8988T (cell line): Measurements from ENCODE around the gene SLC26A8.

Experiments
- DNase-seq: peaks from one replicate; pipeline ENCODE4 v3.0.0; 2011

SLC26A8 gene, protein sequence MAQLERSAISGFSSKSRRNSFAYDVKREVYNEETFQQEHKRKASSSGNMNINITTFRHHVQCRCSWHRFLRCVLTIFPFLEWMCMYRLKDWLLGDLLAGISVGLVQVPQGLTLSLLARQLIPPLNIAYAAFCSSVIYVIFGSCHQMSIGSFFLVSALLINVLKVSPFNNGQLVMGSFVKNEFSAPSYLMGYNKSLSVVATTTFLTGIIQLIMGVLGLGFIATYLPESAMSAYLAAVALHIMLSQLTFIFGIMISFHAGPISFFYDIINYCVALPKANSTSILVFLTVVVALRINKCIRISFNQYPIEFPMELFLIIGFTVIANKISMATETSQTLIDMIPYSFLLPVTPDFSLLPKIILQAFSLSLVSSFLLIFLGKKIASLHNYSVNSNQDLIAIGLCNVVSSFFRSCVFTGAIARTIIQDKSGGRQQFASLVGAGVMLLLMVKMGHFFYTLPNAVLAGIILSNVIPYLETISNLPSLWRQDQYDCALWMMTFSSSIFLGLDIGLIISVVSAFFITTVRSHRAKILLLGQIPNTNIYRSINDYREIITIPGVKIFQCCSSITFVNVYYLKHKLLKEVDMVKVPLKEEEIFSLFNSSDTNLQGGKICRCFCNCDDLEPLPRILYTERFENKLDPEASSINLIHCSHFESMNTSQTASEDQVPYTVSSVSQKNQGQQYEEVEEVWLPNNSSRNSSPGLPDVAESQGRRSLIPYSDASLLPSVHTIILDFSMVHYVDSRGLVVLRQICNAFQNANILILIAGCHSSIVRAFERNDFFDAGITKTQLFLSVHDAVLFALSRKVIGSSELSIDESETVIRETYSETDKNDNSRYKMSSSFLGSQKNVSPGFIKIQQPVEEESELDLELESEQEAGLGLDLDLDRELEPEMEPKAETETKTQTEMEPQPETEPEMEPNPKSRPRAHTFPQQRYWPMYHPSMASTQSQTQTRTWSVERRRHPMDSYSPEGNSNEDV

DNA sequence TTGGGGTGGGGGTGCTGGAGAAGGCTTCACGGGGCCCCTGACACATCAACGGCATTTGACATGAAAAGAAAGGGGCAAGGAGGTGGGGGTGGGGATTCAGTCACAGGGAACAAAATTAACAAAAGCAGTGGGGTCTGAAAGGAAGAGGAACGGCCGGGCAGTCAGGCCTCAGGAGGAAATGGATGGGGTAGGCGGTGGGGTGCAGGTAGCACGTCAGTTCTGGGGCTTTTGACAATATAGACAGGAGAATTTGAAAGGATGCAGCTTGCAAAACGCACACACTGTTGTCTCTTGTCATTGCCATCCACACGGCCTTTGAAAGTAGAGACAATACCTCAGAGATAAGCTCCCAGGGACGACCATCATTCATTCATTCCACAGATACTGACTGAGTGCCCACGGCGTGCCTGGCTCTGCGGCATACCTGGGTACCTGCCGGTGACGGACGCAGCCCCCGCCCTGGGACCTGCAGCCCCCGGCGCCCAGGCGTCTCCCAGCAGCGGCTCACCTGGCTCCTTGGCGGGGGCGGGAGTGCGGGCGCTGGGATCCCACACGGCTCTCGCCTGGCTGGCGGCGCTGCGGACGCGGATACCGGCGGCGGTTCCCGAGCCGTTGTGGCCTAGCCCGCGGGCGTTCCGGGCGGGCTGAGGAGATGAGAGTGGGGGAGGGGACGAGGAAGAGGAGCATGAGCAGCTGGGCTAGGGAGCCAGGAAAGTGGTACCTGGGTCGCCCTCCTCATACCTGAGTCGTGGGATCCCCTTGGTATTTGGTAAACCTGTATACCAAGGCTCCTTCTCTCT, at the start of gene SLC26A8:
Gene SLC26A8, minus strand, starts transcription at position 646 of the 800 bp plus-strand sequence. CDS start 4,934 bp downstream, outside the sequence.
- no peak for DNase-seq

DNA sequence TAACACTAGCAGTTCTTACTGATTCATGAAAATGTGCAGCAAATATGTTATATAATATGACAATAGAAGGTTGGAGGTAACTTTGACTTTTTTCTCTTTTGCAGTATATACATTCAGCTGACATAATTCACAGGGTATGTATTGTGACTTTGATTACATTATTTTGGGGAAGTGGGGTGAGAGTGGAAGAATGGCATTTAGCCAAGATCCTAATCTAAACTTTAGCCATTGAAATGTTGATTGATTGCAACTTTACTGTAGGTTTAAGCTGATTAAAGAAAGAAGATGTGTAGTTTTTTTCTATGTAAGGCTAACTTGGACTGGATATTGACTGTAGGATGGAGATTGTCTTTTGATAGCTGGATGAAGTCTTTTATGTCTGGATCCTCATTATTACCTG, 49.1 kb upstream of the SLC26A8 start:
- no peak for DNase-seq

DNA sequence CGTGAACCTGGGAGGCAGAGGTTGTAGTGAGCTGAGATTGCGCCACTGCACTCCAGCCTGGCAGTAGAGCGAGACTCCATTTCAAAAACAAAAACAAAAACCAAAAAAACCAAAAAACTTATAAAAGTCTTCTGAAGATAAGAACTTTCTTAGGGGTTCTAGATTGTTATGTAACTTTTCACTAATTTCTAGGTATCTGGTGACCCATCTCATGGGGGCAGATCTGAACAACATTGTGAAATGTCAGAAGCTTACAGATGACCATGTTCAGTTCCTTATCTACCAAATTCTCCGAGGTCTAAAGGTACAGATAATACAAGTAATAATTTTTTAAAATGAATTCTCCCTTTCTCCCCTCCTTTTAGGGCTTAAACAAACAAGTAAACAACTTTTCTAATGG, 48.2 kb upstream of the SLC26A8 start:
- no peak for DNase-seq

DNA sequence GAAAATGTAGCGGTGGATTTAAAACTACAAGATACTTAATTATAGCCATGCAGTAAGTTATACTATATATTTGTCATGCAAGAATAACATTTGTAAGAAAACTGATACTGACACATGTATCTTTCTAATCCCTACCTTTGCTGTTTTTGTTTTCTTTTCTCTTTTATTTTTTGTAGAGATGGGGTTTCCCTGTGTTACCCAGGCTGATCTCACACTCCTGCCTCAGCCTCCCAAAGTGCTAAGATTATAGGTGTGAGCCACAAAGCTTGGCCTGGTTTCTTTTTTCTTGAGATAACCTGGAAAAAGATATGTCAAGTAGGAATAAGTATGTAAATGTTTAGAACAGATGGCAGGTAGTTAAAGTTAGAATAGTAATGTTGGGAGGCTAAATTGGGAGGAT, 47.3 kb upstream of the SLC26A8 start:
- no peak for DNase-seq

DNA sequence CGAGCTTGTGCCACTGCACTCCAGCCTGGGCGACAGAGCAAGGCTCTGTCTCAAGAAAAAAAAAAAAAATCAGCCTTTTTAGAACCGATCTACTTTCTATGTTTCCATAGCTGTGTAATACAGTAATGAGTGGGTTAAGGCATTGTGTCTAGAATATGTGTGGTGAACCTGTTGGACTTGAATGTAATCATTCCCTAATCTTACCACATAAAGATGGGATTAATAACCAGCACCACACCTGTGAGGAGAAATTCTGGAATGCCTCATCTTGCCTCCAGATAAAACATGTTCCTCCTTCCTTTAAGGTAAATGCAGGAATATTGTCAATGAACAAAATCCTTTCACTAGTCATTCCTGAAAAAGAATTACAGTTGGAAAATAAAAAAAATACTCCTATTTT, 46.8 kb upstream of the SLC26A8 start:
- DNase-seq, result no peak

DNA sequence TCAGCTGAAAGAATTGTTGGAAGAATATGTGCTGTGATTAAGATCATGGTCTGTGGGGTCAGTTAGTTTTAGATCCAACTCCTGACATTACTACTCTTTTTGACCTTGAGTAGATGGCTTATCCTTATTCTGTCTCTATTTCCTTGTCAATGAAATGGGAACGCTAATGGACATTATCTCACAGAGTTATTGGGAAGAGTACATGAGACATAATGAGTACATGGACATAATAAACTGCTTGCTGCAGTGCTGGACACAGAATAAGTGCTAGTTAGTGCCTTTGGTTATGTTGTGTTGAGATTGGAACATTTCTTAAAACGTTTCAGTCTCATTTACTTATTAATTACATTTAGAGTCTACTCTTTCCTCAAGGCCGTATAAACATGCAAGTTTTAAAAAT, 45.8 kb upstream of the SLC26A8 start:
- no peak for DNase-seq

DNA sequence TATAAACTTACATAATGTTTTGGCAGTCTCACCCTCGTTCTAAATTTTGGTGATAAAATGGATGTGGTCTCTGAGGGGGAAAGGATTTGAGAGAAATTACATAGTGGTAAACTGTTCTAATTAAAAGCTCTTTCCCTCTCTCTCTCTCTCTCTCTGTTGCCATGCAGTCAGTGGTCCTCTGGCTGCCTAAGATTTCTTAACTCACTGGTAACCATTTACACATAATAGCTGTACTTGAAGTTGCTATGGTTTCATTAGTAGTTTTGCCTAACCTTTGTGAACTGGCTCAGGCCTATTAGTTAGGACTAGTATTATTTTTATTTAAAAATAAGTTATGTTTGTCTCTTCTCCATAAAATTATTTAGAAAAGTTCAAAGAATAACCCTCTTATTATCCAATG, 45.1 kb upstream of the SLC26A8 start:
- no peak for DNase-seq

DNA sequence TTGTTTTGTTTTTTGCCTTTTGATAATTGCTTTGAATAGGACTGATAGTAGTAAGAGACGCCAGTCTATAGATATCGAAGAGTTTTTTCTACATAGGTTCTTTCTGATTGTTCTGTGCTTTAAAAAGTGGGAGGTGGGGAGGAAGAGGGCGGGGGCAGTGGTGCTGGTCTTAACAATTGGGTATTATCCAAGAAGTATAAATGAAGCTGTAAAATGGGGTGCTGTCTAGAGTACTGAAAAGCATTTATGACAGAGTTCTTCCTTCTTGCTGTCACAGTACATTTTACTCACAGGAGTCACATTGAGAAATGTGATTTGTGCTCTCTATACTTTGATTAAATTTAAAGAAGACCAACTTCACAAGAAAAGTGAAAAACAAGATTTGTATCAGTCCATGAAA, 44.1 kb upstream of the SLC26A8 start:
- no peak for DNase-seq

DNA sequence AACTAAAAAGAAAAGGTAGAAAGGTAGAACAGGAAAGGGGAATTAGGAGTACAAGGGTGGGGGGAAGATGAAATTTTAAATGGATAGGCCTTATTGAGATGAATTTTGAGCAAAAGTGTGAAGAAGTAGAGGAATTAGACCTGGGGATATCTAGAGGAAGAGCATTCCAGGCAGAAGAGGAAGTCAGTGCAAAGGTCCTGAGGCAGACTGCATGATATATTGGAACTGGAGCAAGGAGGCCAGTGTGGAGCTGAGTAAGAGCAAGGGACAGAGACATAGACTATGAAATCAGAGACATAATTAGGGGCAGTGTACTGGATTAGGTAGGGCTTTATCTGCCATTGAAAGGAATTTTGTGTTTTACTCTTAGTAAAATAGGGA, 43.6 kb upstream of the SLC26A8 start:
- no peak for DNase-seq

DNA sequence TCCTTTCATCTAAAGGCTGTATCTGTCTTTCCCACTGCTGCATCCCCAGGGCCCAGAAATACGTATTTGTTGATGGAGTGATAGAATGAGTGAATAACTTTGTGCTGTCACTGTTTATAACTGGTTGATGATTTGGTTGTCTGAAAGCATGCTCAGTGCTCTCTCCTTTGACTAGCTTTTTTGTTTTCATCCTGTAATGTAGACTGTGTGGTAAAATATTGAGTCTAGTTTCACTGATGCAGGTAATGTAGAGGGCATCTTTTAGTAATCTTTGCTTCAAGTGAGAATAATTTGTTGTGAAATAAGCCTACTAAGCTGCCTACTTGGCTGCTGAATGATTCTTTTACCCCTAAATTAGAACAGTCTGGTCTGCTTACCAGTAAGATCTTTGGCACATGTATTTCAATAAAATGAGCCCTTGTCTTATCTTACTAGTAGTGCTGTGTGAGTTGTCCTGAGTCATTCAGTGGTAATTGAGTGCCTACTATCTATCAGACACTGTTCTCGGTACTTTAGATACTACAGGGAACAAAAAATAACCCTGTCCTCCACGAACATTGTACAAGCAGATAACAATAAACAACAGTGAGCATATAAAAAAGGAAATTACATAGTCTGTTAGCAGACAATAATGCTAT, 43.1 kb upstream of the SLC26A8 start:
- no peak for DNase-seq

DNA sequence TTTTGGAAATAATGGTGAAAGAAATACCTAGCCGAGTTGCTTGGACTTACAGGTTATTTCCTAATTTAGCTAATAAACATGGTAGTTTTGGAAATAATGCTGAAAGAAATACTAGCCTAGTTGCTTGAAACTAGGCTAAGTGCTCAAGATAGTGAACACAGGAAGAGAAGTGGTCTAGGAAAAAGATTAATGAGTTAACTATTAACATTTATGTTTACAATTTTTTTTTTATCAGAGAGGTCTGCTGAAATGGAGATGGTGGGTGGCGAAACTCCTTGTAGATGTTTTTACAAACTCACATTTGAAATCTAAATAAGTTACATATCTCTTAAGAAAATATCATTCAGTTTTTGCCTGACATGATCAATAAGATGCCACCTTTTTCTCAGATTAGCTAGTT, 42.4 kb upstream of the SLC26A8 start:
- no peak for DNase-seq

DNA sequence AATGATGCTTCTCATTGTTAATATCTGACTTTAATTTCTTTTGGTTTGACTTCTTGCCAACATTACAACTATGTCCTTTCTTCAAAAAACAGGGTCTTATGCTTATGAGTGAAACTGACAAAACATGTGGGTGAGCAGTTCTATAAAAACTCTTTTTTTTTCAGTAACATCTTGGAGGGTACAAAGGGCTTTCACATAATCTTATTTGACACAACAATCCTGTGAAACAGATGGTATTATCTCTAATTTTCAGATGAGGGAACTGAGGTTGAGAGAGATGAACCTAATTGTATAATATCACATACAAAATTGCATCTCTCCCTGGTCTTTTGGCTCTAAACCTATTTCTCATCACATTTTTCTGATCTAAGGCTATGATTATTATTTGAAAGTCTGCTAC, 41.5 kb upstream of the SLC26A8 start:
- no peak for DNase-seq

DNA sequence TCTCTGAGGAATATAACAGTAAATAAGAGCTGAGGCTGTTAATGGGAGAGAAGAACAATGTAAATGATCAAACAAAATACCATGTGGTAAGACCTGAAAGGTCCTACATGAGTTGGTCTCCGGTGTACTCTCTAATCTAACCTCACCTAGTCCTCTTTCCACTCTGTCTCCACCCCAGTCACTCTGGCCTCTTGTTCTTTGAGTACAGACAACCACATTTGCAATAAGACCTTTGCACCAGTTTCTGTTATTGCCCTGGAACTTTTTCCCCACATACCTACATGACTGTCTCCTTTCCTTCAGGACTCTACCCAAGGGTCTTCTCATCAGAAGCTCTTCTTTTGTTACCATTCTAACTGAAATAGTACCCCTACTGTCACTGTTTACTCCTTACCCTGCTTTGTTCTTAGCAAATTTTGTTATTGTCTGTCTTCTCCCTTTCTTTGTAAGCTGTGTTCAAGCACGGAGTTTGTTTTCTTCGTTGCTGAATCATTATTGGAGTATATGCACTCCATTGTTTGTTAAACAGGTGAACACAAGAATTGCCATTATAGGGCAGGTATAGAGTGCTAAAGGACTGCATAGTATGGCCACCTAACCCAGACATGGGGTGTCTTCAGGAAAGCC, 40.4 kb upstream of the SLC26A8 start:
- DNase-seq, result no peak

DNA sequence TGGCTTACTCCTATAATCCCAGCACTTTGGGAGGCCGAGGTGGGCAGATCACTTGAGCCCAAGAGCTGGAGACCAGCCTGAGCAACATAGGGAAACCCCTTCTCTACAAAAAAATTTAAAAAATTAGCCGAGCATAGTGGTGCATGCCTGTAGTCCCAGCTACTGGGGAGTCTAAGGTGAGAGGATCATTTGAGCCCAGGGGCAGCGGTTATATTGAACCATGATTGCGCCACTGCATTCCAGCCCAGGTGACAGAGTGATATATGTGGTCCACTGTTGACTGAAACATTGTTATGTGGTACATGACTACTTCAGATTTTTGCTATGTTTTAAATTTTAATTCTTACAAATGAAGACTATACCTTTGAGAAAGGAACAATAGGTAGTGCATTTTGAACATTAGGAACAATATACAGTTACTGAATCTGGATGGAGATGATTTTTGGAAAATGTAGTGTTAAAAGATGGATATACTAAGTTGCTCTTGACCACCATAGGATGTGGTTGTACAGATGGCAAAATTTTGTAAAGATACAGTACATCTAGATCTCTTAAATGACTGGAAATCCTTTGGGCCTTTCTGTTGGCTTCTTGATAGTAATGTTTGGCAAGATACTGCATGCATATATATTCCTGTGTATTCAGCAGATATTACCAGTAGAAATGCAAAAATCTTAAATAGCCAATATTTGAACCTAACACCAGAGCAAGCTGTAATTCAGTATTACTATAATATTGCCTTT, 39.0 kb upstream of the SLC26A8 start:
- no peak for DNase-seq

DNA sequence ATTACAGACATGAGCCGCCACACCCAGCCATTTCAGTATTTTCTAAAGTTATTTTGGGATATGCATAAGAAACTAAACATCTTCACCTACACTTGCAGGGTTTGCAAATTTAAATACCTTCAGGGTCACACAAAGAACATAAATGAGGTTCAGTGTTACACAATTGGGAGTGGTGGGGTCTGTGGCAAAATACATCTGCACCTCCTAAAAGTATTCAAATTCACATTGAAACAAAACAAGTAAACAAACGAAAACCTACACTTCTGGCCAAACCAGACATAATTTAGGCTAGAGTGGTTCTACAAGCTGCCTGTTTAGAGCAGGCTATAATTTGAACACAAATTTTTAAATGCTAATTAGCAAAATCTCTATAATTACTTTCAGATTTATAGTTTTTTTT, 37.8 kb upstream of the SLC26A8 start:
- DNase-seq, result no peak

DNA sequence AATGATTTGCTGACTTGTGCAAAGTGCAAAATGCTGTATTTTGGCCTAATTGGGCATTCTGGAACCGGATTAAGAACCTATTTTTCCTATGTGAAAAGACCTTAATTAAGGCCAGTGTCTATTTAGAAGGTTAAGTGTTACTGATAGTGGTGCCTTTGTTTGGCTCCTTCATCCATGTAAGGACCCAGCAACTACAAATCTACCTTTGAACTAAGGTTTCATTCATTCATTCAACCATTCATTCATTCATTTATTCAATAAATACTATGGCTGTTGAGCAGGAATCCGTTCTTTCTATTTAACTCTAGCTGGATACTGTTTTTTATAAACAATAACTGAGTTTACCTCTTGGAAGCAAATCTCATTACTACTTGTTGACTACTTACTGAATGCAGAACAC, 36.8 kb upstream of the SLC26A8 start:
- DNase-seq, result no peak

DNA sequence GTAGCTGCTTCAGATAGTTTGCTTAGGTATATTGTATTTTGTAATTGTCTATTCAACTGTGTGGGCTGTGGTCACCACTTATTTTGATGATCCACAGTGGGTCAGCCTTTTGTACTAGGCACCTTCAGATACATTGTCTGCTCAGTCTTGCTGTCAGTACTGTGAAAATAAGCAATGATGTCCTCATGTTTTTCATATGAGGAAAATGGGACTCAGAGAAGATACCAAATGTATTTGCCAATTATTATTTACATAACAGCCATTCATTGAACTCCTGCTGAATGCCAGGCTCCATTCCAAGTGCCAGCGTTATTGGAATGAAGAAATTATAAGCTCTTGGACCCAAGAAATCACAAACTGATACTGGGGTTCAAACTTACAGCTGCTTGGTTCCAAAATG, 31.7 kb upstream of the SLC26A8 start:
- DNase-seq, result no peak

DNA sequence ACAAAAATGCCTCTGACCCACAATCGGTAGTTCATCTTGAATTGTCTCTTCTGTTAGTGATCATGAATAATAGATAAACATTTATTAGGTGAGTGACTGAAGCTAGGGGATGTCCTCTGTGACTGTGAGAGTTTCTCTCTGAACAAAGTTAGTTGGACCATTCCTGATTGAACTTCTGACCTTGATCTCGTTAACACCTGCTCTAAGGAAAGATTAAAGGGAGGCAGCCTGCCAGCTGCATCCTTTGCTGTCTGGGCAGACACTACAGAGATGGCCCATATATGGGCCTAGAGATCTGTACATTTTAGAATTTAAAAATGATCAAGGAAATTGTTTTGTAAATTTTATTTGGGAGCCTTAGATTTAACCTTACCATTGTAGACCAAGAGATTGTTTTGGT, 30.5 kb upstream of the SLC26A8 start:
- no peak for DNase-seq

DNA sequence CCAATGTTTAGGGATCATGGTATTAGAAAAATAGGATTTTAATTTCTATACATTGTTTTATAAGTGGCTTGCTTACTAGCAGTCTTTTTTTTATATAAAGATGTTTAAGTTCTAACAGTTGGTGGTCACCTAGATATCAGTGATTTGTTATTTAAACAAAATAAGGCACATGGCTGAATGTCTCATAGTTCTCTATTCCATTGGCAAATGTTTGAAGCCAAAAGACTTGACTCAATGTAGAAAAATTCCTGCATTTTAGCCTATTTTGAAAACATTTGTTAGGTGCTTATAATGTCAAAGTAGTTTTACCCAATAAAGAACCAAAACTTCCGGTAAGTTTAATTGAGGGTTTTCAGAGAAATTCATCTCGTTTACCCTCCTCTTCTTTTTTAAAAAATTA, 30.0 kb upstream of the SLC26A8 start:
- no peak for DNase-seq

DNA sequence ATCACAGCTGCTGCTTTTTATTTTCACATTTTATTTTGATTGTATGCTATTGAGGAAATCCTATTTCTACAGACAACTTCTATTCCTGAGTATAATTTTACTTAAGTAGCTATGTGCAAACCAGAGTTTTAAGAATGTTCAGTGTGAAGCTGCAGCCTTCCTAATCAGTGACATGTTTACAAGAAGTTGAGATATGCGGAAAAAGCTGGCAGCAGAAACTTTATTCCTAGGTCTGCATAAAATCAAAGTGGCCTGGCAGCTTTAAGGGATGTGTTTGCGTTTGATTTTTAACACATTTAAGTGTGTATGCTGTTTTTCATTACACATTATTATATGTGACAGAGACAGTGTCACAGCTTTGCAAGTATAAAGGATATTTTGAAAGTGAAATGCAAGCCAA, 29.4 kb upstream of the SLC26A8 start:
- DNase-seq, result no peak

DNA sequence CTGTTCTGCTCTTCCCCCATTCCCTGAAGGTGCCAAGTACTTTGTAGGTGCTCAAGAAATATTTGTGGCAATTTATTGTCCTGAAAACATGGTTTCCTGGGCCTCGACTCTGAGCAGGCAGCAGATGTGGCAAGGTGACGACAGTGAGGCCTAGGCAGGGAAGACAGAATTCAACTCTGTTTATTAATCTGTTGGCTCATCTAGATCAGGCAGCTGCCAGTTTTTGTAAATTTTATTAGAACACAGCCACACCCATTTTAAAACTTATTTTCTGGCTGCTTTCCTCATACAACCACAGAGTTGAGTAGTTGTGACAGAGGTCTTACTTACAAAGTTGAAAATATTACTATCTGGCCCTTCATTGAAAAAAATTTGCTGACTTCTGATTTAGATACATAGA, 27.7 kb upstream of the SLC26A8 start:
- no peak for DNase-seq
